Measurements from ENCODE around the gene STRIP1. TPM values are rescaled to one million over a fixed set of nuclear protein-coding genes. Genes with fewer than 3 reads are reported as not detected.

The STRIP1 gene
- total and polyA plus RNA-seq, 2 of the 8 experiments (the other 6 are each of a cell fraction or from before 2014, with no cell fraction given), result 21.3 to 45.6 TPM

DNA sequence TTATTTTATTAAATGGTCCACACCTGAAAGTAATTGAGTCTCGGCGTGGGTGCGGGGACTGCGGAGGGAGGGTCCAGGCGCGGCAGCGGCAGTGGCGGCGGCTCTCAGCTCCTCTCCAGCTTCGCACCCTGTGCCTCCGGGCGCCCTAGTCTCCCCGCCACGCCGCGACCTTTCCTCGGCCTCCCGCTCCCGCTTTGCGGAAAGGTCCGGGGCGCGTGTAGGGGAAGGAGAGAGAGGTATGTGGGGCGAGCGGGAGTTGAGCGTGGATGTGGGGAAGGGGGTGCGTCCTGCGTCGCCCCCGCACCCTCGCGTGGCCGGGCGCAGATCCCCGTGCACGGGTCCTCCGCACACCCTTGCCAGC, 49.4 kb downstream of the STRIP1 start:
- peak overlapping the region; percentile 21 to 55 (median 34); a peak in 5 of 8 replicates for H3K4me3 ChIP-seq (ENCODE audit: extremely low read depth in 1 of 4, insufficient read depth in 2 of 4, low read depth in 3 of 4, low read length in 4 of 4)
- no peak overlapping the region; a peak in 1 of 7 replicates for H3K9ac ChIP-seq (replicated peaks in 1 of 4; ENCODE audit: extremely low read depth in 1 of 4, low read depth in 3 of 4, low read length in 3 of 4)
- H2BK5ac ChIP-seq (ENCODE audit: low read depth, low read length), result no peak overlapping the region
- no peak overlapping the region for H3K23ac ChIP-seq (ENCODE audit: insufficient read length)
- H3K79me2 ChIP-seq (ENCODE audit: control insufficient read depth in 1 of 2, insufficient read depth in 2 of 2, low read length in 2 of 2), result no peaks in the 10 kb centered on the region
- H3K4me1 ChIP-seq (replicated peaks in 1 of 4; ENCODE audit: control insufficient read depth in 3 of 4, insufficient read depth in 4 of 4, low read length in 3 of 4), result peaks cover 0 to 12% (median 8%) of the 10 kb centered on the region in 4 experiments; a peak in 6 of 7 replicates
- 5% methylated on average over 24 of the region's 37 CpGs; no CpG with 5 or more reads in 1 of the 2 experiments for WGBS, 2 experiments (ENCODE audit: extremely low coverage in 1 of 2, insufficient coverage in 1 of 2, insufficient read length in 1 of 2, insufficient replicate concordance in 2 of 2, low coverage in 1 of 2, low lambda C conversion rate in 2 of 2, missing lambda C conversion rate in 1 of 2)
- no peak for DNase-seq (ENCODE audit: low read depth in 1 of 2, low spot score in 2 of 2)
- no peak overlapping the region for H3K27ac ChIP-seq (ENCODE audit: low read depth, low read length)
- FAIRE-seq, result no peak
- POLR2A ChIA-PET (ENCODE audit: partially characterized antibody), result interaction anchor here (1.0 to 3.1 kb wide), 5 partner anchors 12 to 49 kb away, joined by 3 to 11 read pairs (median 9); partner anchors contain the start of genes ALX3 and STRIP1
- no peak overlapping the region for H2AFZ ChIP-seq (ENCODE audit: low read length)
- H3K18ac ChIP-seq (ENCODE audit: extremely low read depth, low read length), result no peak overlapping the region
- no peak overlapping the region for H4K91ac ChIP-seq (replicated peaks; ENCODE audit: insufficient read length, low read length)
- no peak overlapping the region for H2AK5ac ChIP-seq (ENCODE audit: low read depth, low read length)
- H4K20me1 ChIP-seq (replicated peaks in 1 of 2; ENCODE audit: control insufficient read depth in 1 of 2, insufficient read depth in 2 of 2, low read length in 2 of 2), result peaks cover 2 to 7% of the 10 kb centered on the region in 2 experiments
- H3K14ac ChIP-seq (ENCODE audit: insufficient read length), result no peak overlapping the region
- H3K56ac ChIP-seq (replicated peaks; ENCODE audit: insufficient read length, low read depth, low read length), result no peak overlapping the region
- H2BK12ac ChIP-seq (ENCODE audit: low read depth, low read length), result no peak overlapping the region
- H3K4ac ChIP-seq (replicated peaks; ENCODE audit: insufficient read length, low read depth, low read length), result no peak overlapping the region
- no peaks in the 10 kb centered on the region for H3K9me3 ChIP-seq (ENCODE audit: insufficient read depth in 2 of 2, low read depth in 1 of 2, low read length in 1 of 2)
- H4K5ac ChIP-seq (ENCODE audit: insufficient read length, low read depth, low read length), result no peak overlapping the region
- H2BK120ac ChIP-seq (replicated peaks; ENCODE audit: low read depth, low read length), result no peak overlapping the region
- H3K27me3 ChIP-seq (replicated peaks in 1 of 4; ENCODE audit: control insufficient read depth in 3 of 4, extremely low read depth in 1 of 4, insufficient read depth in 3 of 4, low read length in 3 of 4), result peaks cover 54 to 78% (median 65%) of the 10 kb centered on the region in 4 experiments
- peaks cover 0 to 7% (median 0%) of the 10 kb centered on the region in 4 experiments; a peak in 1 of 8 replicates for H3K36me3 ChIP-seq (ENCODE audit: control insufficient read depth in 2 of 4, insufficient read depth in 4 of 4, low read length in 3 of 4)
- peak overlapping the region; percentile 81 to 87 for H3K4me2 ChIP-seq (ENCODE audit: insufficient read depth in 1 of 2, low read depth in 2 of 2, low read length in 2 of 2)
- H3K79me1 ChIP-seq (ENCODE audit: low read depth, low read length), result no peaks in the 10 kb centered on the region
- peaks cover 8% of the 10 kb centered on the region; the same call in 1 of the 2 replicates for H3K23me2 ChIP-seq (ENCODE audit: low read depth, low read length)
- H2BK20ac ChIP-seq (ENCODE audit: low read length), result no peak overlapping the region
- peak overlapping the region; percentile 28; the same call in 1 of the 2 replicates for H4K8ac ChIP-seq (ENCODE audit: extremely low read depth, insufficient read depth, low read length)
- no peak overlapping the region for H2BK15ac ChIP-seq (ENCODE audit: low read length)
- CTCF ChIA-PET (ENCODE audit: partially characterized antibody), result interaction anchor here (24.7 to 52.4 kb wide), 2 partner anchors 23 to 30 kb away, joined by 845 to 1450 read pairs; partner anchors contain the start of genes ALX3, STRIP1 and UBL4B
- TF ChIP-seq KDM5A (IDR thresholded peaks at IDR 0.05; ENCODE audit: low read length) (no peak), RNF2 (IDR thresholded peaks at IDR 0.05; ENCODE audit: borderline replicate concordance, low read depth, low read length, missing control alignments, poor library complexity, severe bottlenecking) (peak; percentile 81), RFX5 (IDR thresholded peaks at IDR 0.05; ENCODE audit: borderline replicate concordance, low read depth, low read length) (no peak), POLR2A (IDR thresholded peaks at IDR 0.05; ENCODE audit: control extremely low read depth in 1 of 2, low read depth in 2 of 2, low read length in 2 of 2) (no peak), TCF12 (IDR thresholded peaks at IDR 0.05; ENCODE audit: low read depth, low read length) (no peak), RAD21 (IDR thresholded peaks at IDR 0.05 in 1 of 2, conservative IDR thresholded peaks at IDR 0.05 in 1 of 2; ENCODE audit: low read depth in 2 of 2, low read length in 2 of 2) (no peak)
- TF ChIP-seq, protein P1, sequence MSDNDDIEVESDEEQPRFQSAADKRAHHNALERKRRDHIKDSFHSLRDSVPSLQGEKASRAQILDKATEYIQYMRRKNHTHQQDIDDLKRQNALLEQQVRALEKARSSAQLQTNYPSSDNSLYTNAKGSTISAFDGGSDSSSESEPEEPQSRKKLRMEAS (IDR thresholded peaks at IDR 0.05), result no peak
- TF ChIP-seq, protein P2, sequence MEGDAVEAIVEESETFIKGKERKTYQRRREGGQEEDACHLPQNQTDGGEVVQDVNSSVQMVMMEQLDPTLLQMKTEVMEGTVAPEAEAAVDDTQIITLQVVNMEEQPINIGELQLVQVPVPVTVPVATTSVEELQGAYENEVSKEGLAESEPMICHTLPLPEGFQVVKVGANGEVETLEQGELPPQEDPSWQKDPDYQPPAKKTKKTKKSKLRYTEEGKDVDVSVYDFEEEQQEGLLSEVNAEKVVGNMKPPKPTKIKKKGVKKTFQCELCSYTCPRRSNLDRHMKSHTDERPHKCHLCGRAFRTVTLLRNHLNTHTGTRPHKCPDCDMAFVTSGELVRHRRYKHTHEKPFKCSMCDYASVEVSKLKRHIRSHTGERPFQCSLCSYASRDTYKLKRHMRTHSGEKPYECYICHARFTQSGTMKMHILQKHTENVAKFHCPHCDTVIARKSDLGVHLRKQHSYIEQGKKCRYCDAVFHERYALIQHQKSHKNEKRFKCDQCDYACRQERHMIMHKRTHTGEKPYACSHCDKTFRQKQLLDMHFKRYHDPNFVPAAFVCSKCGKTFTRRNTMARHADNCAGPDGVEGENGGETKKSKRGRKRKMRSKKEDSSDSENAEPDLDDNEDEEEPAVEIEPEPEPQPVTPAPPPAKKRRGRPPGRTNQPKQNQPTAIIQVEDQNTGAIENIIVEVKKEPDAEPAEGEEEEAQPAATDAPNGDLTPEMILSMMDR (IDR thresholded peaks at IDR 0.05; ENCODE audit: control extremely low read depth in 1 of 3, insufficient read depth in 1 of 3, low read depth in 1 of 3, low read length in 3 of 3), result no peak
